Panc1 (cell line): Measurements from ENCODE around the gene PDCD1.

Experiments used
- CTCF ChIP-seq: fragments of 450-650 bp; IDR thresholded peaks from 2 replicates; pipeline ENCODE4 v1.5.1; 2017; ENCODE audit warnings: mild to moderate bottlenecking
- REST ChIP-seq, 2 experiments: IDR thresholded peaks; 2 replicates each; pipeline ENCODE4 v1.6.1; 2011 to 2012; ENCODE audit warnings: low read depth in 2 of 2, control low read depth in 1 of 2, low read length in 1 of 2, mild to moderate bottlenecking in 1 of 2, moderate library complexity in 1 of 2; ENCODE audit not compliant: insufficient read depth in 1 of 2
- SIN3A ChIP-seq: IDR thresholded peaks from 2 replicates; pipeline ENCODE4 v1.6.1; 2012; ENCODE audit warnings: low read depth, mild to moderate bottlenecking, low read length, moderate library complexity, borderline replicate concordance; ENCODE audit not compliant: insufficient read depth

- TF ChIP-seq REST (IDR thresholded peaks at IDR 0.05; ENCODE audit: insufficient read depth in 1 of 2, low read depth in 2 of 2, low read length in 1 of 2), result no peak
- TF ChIP-seq CTCF, result no peak
- TF ChIP-seq SIN3A, result no peak
Observed at GRCh38 chr2:241854342-241855244, 4.1 kb downstream of the PDCD1 start.
